NCI-H2227 treated with DMSO at 0.1 percent for 48 hours (cell line): ENCODE measurements around the gene FOXF1.

Experiments
- DNase-seq: peaks from one replicate; lab custom pipeline; 2025; lab: John Stamatoyannopoulos, UW

The FOXF1 gene

DNA sequence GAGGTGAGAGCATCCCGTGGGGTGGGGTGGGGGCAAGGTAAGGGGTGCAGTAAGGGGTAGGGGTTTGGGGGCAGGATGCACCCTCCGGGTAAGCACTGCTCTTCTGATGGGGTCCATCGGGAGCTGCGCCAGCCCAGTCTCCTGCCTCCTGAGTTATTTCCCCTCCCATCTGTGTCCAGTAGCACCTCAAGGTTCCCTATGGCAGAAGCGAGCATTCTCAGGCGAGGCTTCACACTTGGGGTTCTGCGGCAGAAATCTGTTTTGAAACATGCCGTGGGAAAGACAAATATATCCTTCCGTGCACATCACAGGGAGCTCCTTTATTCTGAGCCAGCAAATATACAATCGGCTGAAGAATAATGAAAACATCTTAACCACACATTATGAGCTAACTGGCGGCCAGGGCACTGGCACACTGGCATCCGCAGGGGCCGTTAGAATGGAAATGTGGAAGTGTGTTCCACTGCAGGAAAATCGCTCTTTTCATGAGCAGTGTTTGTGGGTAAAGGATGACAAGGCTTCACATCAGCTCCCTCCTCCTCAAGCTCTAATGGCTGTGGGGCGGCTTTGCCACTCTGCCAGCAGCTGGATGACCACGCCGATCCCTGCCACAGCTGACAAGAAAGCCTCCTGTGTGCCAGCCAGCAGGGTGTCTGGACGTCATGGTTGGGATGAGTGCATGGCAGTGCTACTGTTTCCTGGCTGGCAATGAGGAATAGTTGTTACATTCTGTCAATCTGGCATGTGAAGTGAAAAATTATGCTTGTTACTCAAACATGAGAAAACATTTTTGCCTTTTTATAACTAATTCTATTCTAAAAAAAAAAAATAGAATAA lies 24.7 kb downstream of the FOXF1 start:
- no peak for DNase-seq

DNA sequence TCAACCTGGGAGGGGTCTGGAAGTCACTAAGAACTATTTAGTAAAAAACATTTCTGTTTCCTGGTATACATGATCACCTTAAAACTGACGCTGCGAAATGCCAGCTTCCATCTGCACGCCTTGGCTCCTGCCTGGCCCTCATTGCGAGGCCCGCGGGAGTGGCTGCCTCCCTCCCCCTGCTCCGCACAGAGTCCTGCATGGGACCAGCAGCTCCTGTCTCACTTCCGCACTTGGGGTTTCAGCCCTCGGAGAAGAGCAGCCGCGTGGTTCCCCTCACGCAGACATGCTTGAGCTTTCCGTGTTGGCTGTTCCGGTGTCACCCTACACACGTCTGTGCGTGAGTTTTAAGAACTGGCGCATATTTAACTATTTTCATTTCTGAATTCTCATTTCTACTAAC lies 26.3 kb downstream of the FOXF1 start:
- DNase-seq: no peak

DNA sequence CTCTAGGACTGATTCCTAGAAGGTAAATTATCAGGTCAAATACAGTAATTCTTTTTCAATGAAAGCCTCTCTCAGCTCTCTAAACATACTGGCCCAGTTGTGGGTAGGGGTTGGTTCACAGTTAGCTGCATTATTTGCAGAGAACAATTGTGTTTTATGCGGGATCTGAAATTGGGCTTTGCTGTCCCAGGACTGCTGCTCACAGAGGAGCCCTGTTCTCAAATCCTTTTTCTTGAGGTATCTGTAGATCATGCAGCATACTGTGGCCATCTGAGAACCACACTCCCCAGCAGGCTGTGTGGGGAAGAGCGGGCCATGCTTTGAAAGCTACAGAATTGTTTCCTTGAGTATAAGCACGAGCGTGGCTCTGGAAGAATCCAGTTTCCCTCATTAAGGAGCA lies 27.2 kb downstream of the FOXF1 start:
- DNase-seq: no peak

DNA sequence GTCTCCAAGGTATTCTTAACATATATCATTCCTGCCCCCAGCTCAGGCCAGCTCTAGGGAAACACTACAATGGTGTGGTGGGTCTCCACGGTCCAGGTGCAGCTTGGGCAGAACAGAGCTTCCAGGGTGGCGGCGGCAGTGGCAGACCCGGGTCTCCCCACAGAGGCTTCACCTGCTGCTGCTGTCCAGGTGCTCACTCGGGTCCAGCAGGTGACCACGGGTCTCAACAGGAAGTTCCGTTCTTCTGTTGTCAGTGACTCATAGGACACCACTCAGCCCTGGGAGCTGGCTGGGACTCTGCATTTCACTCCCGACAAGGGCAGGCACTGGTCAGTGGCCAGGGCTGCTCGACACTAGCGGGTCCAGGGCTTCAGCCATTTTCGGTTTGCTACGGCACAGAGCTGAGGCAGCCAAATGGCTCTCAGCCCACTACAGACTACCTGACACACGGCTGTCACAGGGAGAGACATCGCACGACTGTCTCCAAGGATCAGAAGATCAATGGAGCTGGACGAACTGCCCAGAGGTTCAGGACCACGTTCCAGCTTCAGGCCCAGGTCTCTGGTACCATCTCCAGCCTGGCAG lies 28.0 kb downstream of the FOXF1 start:
- DNase-seq: no peak

DNA sequence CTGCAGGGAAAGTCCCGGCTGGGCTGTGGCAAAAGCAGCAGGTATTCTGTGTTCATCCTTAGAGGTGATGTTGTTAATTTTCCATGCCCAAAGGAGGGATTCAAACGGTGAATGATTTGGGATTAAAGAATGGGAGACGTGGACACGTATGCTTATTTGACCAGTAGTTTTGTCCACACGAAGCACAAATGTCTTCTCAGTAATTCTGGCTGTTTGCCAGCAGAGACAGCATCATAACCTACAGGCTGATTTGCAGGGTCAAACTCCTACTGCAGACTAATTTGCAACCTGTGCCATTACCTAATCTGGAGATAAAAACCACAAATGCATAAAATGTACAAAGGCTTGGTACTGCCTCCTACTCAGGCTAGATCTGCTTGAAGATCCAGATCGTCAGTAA lies 30.6 kb downstream of the FOXF1 start:
- no peak for DNase-seq

DNA sequence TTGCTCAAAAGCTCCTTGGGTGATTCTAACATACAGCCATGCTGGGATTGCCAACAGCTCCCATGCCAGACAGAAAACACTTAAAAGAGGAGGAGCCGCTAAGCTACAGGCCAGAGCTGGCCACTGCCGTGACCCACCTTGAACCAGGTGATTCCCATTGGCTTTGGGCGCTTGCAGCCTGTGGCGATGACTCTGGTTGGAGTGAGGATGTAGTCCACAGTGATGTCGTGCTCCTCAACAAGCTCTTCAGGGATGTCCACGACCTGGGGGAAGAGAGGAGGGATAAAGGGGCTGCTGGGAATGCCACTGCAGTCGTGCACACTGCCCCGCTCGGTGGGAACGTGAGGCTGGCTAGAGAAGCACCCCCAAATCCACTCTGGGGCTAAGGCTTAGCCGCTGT lies 31.2 kb downstream of the FOXF1 start:
- DNase-seq: no peak

DNA sequence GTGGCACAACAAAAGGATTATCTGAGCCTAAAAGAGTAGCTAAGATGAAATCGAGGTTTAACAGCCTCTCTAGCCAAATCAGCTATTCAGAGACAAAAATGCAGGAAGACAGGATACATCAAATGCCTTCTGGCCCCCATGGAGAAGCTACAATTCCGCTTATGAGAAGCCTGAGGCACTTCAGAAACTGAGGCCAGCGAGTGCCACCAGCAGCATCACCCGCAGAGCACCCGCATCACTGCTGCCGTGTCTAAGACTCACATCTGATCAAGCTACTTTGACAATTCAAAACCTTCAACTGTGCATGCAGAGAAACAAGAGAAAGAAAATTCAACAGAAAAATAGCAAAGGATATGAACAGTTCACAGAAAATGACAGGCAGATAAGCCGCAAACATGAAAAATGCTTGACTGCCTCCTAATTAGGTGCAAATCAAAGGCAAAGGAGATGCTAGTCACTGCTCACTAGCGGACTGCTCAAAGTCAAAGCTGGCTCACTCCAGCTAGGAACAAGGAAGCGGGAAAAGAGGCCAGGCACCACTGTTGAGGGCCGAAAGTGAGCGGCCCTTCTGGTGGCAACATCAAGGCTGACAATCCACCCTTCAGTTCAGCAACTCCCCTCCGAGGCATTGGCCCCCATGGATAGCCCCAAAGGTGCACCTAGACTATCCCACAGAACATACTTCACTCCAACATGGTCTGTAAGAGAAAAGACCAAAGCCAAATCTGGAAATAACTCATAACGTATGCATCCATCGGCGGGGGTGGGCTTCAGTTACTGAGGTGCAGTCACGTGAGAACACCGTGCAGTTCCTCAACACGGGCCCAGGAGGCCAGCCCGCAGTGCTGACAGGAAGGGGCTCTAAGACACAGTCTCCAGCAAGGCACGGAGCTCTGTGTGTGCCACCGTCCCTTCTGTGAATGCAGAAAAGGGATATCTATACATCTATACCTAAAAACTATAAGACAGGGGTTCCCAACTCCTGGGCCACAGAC lies 32.7 kb downstream of the FOXF1 start:
- DNase-seq: no peak

DNA sequence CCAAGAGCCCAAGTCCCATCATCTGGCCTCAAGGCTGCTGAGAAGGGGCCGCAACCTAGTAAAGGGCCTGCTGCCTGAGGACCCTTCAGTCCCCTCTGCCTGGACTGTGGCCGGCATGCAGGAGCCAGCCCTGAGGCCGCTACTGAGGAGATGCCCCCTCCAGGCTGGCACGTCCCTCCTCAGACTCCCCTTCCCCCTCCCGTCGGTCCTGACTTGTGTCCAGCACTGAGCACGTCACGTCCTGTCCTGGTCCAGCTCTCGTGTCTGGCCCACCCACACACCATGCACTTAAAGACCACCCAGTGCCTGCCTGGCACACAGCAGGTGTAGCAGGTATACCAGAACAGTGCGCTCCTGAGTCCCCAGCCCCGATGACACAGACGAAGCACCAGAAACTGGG lies 35.2 kb downstream of the FOXF1 start:
- DNase-seq: no peak

DNA sequence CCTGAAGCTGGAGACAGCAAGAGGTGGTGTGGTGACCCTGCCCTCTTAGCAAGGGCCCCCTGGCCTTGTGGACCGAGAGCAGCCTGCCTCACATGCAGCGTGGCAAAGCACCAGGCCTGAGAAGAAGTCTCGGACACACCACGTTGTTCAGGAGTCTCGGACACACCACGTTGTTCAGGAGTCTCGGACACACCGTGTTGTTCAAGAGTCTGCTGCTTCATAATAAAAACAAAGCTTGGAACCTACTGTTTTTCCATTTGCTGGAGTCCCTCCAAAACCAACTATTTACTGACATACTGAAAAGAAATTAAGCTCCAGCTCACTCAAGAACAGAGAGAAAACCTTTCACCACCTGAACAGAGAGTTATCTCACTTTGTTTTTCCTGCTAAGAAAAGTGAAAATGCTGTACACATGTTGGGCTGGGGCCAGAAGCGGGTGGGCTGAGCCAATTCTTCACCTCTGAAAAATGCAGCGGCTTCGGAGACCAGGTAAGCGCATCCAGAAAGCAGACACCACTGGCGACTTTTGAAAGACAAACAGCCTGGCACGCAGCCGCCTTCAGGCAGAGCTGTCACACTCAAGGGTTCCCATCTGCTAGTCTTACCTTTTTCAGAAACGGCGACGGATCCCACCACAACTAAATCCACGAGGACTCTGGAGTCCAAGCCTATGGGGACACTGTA lies 35.8 kb downstream of the FOXF1 start:
- no peak for DNase-seq

DNA sequence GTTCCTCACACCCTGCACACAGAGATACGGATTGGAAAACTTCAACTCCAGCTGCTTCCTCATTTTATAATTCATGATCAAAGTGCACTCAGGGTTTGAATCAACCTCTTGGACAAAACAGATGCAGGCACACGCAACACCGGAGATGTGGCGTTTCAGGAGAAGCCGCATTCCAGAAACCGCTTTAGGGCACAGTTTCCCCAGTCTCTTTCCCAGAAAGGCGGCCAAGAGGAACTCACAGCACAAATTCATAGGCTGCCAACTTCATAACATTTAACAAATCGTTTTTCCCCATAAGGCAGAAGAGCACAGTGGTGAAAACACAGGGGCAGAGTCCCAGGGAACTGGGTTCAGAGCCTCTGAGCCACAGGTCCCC lies 36.3 kb downstream of the FOXF1 start:
- no peak for DNase-seq

DNA sequence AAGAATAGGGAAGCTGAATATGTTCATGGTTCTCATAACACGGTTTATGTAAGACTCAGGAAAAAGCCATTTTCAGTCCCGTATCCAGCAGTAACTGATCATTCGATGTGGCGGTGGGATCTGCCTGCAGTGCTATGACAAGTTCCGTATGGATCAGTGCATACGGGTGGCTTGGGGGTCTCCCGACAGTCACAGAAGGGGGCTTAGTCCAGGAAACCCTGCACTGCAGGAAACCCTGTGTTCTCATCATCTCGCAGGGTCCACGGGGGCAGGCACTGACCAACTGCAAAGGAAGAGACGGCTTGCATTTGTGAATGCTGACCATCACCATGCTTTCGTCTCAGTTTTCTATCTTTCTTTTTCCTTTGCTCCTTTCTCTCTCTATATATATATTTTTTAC lies 37.0 kb downstream of the FOXF1 start:
- DNase-seq: no peak

DNA sequence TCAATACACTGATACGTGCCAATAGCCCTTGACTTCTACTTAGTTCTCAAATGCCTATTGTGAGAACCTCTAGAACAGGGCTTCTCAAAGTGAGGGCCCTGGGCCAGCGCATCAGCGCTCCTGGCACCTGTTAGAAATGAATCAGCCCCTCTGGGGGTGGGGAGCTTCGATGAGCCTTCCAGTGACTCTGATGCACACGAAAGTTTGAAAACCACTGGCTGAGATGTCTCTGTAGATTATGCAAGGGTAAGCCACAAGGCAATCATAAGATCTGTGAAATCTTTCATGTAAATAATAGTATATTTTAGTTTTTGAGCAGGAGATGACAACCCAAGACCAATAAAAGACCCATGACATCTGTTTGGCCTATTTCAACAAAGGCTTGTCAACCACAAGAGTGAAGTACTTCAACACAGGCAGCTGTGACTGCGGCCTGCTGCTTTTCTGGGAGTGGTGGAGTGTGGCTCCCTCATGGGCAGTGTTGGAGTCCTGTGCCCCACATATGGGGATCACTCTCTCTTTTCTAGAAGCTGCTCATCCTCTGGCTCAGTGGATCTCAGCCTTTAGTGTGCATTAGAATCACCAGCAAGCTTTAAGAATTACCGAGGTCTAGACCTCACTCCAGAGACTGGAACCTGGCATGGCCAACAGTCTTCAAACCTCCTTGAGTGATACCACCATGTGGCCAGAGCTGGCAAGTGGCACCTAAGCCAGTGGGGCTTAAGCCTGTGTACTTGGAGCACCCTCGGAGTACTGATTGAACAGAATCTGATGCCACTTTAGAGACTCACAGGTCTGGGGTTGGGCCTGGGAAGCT lies 39.0 kb downstream of the FOXF1 start:
- DNase-seq: no peak

DNA sequence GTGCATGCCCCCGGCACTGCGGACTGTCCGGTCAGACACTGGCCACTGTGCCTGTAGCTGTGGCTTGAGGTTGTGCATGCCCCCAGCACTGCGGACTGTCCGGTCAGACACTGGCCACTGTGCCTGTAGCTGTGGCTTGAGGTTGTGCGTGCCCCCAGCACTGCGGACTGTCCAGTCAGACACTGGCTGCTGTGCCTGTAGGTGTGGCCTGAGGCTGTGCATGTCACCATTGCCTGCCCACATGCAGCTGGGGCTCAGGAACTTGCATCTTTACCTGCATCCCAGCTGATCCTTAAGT lies 39.5 kb downstream of the FOXF1 start:
- DNase-seq: no peak

DNA sequence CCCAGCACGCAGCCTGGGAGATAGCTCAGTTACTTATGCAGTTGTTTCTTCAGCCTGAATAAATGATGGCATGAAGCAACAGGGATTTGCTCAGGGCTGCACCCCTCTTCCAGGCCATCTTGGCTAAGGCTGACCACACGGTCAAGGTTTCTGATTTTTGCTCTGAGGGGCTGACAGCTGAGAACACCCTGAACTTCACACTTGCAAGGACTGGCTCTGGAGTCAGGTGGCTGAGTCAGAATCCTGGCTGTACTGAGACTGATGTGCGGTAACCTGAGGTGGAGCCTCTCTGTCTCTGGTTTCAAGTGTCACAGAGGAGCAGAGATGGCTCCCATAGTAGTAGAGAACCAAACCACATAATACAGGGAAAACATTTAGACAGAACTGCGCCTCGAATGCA lies 40.0 kb downstream of the FOXF1 start:
- DNase-seq: no peak

DNA sequence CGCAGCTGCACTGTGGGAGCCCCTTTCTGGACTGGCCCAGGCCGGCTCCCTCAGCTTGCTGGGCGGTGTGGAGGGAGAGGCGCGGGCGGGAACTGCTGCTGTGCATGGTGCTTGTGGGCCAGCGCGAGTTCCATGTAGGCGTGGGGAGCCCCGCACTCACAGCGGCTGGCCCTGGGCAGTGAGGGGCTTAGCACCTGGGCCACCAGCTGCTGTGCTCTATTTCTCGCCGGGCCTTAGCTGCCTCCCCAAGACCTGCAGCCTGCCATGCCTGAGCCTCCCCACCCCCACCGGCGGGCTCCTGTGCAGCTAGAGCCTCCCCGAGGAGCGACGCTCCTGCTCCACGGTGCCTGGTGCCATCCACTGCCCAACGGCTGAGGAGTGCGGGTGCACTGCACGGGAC lies 43.0 kb downstream of the FOXF1 start:
- DNase-seq: no peak

DNA sequence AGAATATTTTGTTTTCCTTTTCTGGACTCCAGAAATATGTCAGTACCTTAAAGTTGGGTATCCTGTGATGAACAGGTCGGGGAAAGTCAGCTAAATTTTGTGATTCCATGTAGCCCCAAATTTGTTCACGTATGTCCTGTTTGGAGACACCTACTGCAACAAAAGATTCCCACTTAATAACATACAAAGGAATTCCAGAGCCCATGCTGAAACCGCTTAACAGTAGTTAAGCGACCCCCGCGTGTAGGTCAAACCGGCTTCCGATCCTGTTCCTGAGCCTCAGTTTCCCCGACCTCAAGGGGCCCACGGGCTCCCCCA lies 44.2 kb downstream of the FOXF1 start:
- DNase-seq: no peak

DNA sequence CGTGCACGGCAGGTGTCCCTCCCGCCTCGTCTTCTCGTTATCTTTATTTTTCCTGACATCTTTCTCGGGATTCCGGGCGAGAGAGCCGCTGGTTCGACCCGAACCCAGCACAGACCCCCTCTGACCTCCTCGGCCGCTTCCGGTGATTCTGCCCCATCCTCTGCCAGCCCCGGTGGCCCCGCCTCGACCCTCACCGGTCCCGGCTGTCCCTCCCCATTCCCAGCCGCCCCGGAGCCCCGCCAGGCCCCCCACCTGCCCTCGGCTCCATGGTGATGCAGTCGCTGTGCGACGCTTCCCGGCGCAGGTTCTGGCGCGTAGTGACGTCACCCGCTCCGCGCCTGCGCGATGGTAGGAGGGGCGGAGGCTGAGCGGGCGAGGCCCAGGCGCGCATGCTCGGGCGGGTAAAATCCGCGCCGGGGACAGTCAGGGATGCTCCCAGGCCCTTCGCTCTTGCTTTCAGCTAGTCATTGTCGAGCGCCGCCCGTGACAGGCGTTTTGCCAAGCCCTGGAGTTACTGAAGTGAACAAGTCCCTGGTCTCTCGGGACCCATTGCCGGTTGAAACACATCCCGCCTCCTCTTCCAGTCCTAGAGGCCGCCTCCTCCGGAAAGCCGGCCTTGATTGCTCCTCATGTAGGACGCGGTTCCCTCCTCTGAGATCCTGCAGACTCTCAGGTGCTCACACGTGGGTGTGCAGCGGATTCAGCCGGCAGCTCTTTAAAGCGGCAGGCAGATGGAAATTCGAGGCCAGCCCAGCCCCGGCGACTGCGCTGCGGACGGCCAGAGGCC lies 44.8 kb downstream of the FOXF1 start, which contains the start of gene MTHFSD:
MTHFSD (minus strand) TSS at position 319 of the 787 bp plus-strand sequence; CDS start at position 268, 51 bp downstream.
- peak; percentile 78 for DNase-seq

DNA sequence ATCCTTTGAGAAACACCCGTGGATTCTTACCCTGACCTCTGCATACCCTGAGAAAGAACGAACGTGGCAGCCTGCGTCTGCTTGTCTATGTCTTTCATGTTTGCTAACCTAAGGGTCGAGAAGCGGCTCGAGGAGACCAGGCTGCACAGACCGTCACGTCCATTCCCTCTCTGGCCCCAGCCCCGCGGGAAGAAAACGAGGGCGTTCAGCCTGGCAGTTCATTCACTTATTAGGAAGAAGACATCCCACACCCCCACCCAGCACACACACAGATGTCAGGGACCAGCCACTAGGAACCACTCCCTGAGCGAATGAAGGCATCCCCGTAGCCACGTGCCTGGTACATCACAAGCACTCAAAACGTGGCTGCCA lies 45.4 kb downstream of the FOXF1 start:
- DNase-seq: no peak

DNA sequence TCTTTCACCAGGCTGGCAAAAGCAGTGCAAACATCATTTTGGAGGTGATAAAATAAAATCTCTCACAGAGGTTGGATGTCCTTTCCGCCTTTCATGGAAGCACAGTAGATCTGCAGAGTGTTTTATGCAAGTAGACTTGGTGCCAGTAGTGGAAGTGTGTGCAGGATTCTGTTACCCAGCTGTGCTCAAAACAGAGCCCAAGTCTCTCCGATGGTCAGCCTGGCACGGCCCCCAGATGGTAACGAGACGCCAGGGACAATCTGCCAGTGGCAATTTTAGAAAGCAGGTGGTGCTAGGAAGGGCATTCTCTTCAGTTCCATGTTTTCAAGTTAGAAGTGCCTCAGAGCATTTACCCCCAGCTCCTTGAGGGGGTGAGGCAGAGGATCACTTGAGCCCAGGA lies 46.2 kb downstream of the FOXF1 start:
- DNase-seq: no peak

DNA sequence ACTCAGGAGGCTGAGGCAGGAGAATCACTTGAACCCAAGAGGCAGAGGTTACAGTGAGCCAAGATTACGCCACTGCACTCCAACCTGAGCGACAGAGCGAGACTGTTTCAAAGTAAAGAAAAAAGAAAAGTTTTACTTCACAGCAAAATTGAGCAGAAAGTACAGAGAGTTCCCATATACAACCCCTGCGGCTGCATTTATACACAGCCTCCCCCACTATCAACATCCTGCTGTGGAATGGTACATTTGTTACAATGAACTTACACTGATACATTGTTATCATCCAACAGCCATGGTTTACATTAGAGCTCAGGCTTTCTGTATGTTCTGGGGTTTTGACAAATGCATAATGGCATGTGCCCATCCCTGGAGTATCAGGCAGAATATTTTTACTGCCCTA lies 47.3 kb downstream of the FOXF1 start:
- DNase-seq: no peak
